H1 (cell line): ENCODE results near the gene NOL3. TPM values are rescaled to one million over a fixed set of nuclear protein-coding genes. Genes with fewer than 3 reads are reported as not detected.

ENCODE experiments used
- CTCF ChIA-PET: fragments of 300-600 bp; sonication (Branson Sonifier 250); formaldehyde crosslinking; loops from one replicate; lab custom pipeline; 2021; ENCODE audit not compliant: partially characterized antibody; lab: Charles Lee
- POLR2A ChIA-PET: fragments of 300-600 bp; sonication (Branson Sonifier 250); formaldehyde crosslinking; loops from one replicate; lab custom pipeline; 2021; ENCODE audit warnings: inconsistent platforms; ENCODE audit not compliant: partially characterized antibody; lab: Charles Lee
- DNase-seq, 2 experiments: peaks; one replicate each; pipeline versions ENCODE4 v3.0.0 to v3.0.0-alpha.2; 2010 to 2022; ENCODE audit warnings: low spot score in 2 of 2, low read depth in 1 of 2, mixed read lengths in 1 of 2
- FAIRE-seq: peaks from 2 replicates; lab custom pipeline; 2011; peaks lifted over from hg19 to GRCh38; lab: Jason Lieb, UNC
- H2AFZ ChIP-seq: 2 replicates; pipeline ENCODE4 v1.8.1; 2012; ENCODE audit warnings: low read length, inconsistent platforms
- H2AK5ac ChIP-seq: 2 replicates; pipeline ENCODE4 v1.6.1; 2013; ENCODE audit warnings: low read depth, low read length
- H2BK120ac ChIP-seq: replicated peaks from 2 replicates; pipeline ENCODE3; 2013; ENCODE audit warnings: low read depth, low read length, inconsistent platforms
- H2BK12ac ChIP-seq: 2 replicates; pipeline ENCODE4 v1.6.1; 2013; ENCODE audit warnings: low read depth, low read length
- H2BK15ac ChIP-seq: 2 replicates; pipeline ENCODE4 v1.6.1; 2013; ENCODE audit warnings: low read length
- H2BK20ac ChIP-seq: 2 replicates; pipeline ENCODE4 v1.6.1; 2013; ENCODE audit warnings: low read length
- H2BK5ac ChIP-seq: 2 replicates; pipeline ENCODE4 v1.6.1; 2013; ENCODE audit warnings: low read depth, low read length
- H3K14ac ChIP-seq: 2 replicates; pipeline ENCODE4 v1.6.1; 2013; ENCODE audit warnings: inconsistent platforms; ENCODE audit not compliant: insufficient read length
- H3K18ac ChIP-seq: 2 replicates; pipeline ENCODE4 v1.6.1; 2013; ENCODE audit warnings: low read length; ENCODE audit errors: extremely low read depth
- H3K23ac ChIP-seq: 2 replicates; pipeline ENCODE4 v1.6.1; 2013; ENCODE audit warnings: inconsistent platforms; ENCODE audit not compliant: insufficient read length
- H3K23me2 ChIP-seq: 2 replicates; pipeline ENCODE4 v1.6.1; 2013; ENCODE audit warnings: low read depth, low read length
- H3K27ac ChIP-seq: 2 replicates; pipeline ENCODE4 v1.6.1; 2011; ENCODE audit warnings: low read depth, low read length, inconsistent platforms
- H3K27me3 ChIP-seq, 4 experiments: replicated peaks in 1 of 4; 1 replicate in 1 of 4; 2 replicates in 3 of 4; pipeline versions ENCODE4 v1.6.1 to v1.8.1; 2011 to 2013; ENCODE audit warnings: low read length in 3 of 4, mild to moderate bottlenecking in 3 of 4, inconsistent platforms in 2 of 4, mixed read lengths in 2 of 4, moderate library complexity in 1 of 4; ENCODE audit not compliant: control insufficient read depth in 3 of 4, insufficient read depth in 3 of 4; ENCODE audit errors: extremely low read depth in 1 of 4
- H3K36me3 ChIP-seq, 4 experiments: 2 replicates each; pipeline versions ENCODE4 v1.6.1 to v1.8.1; 2011 to 2013; ENCODE audit warnings: mild to moderate bottlenecking in 4 of 4, low read length in 3 of 4, moderate library complexity in 2 of 4, control low read depth in 1 of 4, inconsistent platforms in 1 of 4; ENCODE audit not compliant: insufficient read depth in 4 of 4, control insufficient read depth in 2 of 4
- H3K4ac ChIP-seq: replicated peaks from 2 replicates; pipeline ENCODE3; 2013; ENCODE audit warnings: low read length, low read depth, mixed read lengths, inconsistent platforms; ENCODE audit not compliant: insufficient read length
- H3K4me1 ChIP-seq, 4 experiments: replicated peaks in 1 of 4; 1 replicate in 1 of 4; 2 replicates in 3 of 4; pipeline versions ENCODE4 v1.6.1 to v1.8.1; 2011 to 2013; ENCODE audit warnings: low read length in 3 of 4, inconsistent platforms in 2 of 4, mixed read lengths in 1 of 4; ENCODE audit not compliant: insufficient read depth in 4 of 4, control insufficient read depth in 3 of 4
- H3K4me2 ChIP-seq, 2 experiments: 2 replicates each; pipeline versions ENCODE4 v1.6.1 to v1.8.1; 2011 to 2013; ENCODE audit warnings: low read depth in 2 of 2, low read length in 2 of 2, control low read depth in 1 of 2, inconsistent platforms in 1 of 2, mild to moderate bottlenecking in 1 of 2; ENCODE audit not compliant: insufficient read depth in 1 of 2
- H3K4me3 ChIP-seq, 4 experiments: fragments of 200-600, 300-600 bp in 1 of 4; sonication (generic), shearing (Covaris generic), sonication (Bioruptor Twin) in 1 of 4; 2 replicates each; pipeline versions ENCODE4 v1.5.1 to v1.8.1; 2011 to 2016; ENCODE audit warnings: low read length in 4 of 4, low read depth in 3 of 4, control low read depth in 2 of 4, inconsistent platforms in 2 of 4, mild to moderate bottlenecking in 2 of 4, mixed read lengths in 1 of 4, moderate library complexity in 1 of 4; ENCODE audit not compliant: insufficient read depth in 2 of 4; ENCODE audit errors: extremely low read depth in 1 of 4
- H3K56ac ChIP-seq: replicated peaks from 2 replicates; pipeline ENCODE3; 2013; ENCODE audit warnings: low read depth, mild to moderate bottlenecking, mixed read lengths, low read length, inconsistent platforms; ENCODE audit not compliant: insufficient read length
- H3K79me1 ChIP-seq: 2 replicates; pipeline ENCODE4 v1.6.1; 2013; ENCODE audit warnings: low read depth, low read length, control low read depth
- H3K79me2 ChIP-seq, 2 experiments: 2 replicates each; pipeline versions ENCODE4 v1.6.1 to v1.8.1; 2012 to 2013; ENCODE audit warnings: low read length in 2 of 2, mild to moderate bottlenecking in 2 of 2, inconsistent platforms in 1 of 2; ENCODE audit not compliant: insufficient read depth in 2 of 2, control insufficient read depth in 1 of 2
- H3K9ac ChIP-seq, 4 experiments: replicated peaks in 1 of 4; 1 replicate in 1 of 4; 2 replicates in 3 of 4; pipeline versions ENCODE4 v1.6.1 to v1.8.1; 2011 to 2013; ENCODE audit warnings: low read depth in 3 of 4, low read length in 3 of 4, control low read depth in 2 of 4, mild to moderate bottlenecking in 2 of 4, moderate library complexity in 2 of 4, inconsistent platforms in 1 of 4; ENCODE audit errors: extremely low read depth in 1 of 4
- H3K9me3 ChIP-seq, 2 experiments: 2 replicates each; pipeline versions ENCODE4 v1.6.1 to v1.8.1; 2012 to 2013; ENCODE audit warnings: mild to moderate bottlenecking in 2 of 2, moderate library complexity in 2 of 2, control low read depth in 1 of 2, inconsistent platforms in 1 of 2, low read depth in 1 of 2, low read length in 1 of 2, mixed read lengths in 1 of 2; ENCODE audit not compliant: insufficient read depth in 2 of 2
- H4K20me1 ChIP-seq, 2 experiments: replicated peaks in 1 of 2; 2 replicates each; pipeline versions ENCODE3 to v1.8.1; 2011 to 2013; ENCODE audit warnings: inconsistent platforms in 2 of 2, low read length in 2 of 2, mild to moderate bottlenecking in 1 of 2; ENCODE audit not compliant: insufficient read depth in 2 of 2, control insufficient read depth in 1 of 2
- H4K5ac ChIP-seq: 2 replicates; pipeline ENCODE4 v1.6.1; 2013; ENCODE audit warnings: low read length, low read depth, mixed read lengths, inconsistent platforms; ENCODE audit not compliant: insufficient read length
- H4K8ac ChIP-seq: 2 replicates; pipeline ENCODE4 v1.8.0; 2013; ENCODE audit warnings: mild to moderate bottlenecking, moderate library complexity, low read length, inconsistent platforms; ENCODE audit not compliant: insufficient read depth; ENCODE audit errors: extremely low read depth
- H4K91ac ChIP-seq: replicated peaks from 2 replicates; pipeline ENCODE3; 2013; ENCODE audit warnings: low read length, mixed read lengths, inconsistent platforms; ENCODE audit not compliant: insufficient read length
- CHD2 ChIP-seq: IDR thresholded peaks from 2 replicates; pipeline ENCODE4 v1.6.1; 2012; ENCODE audit warnings: low read length, improper control_type of control experiment
- PHF8 ChIP-seq: fragments of 200-600 bp; sonication (generic); conservative IDR thresholded peaks from 2 replicates; pipeline ENCODE4 v1.7.1; 2012; ENCODE audit warnings: low read depth, mild to moderate bottlenecking, inconsistent platforms, low read length, moderate library complexity
- RFX5 ChIP-seq: IDR thresholded peaks from 2 replicates; pipeline ENCODE4 v1.6.1; 2011; ENCODE audit warnings: low read depth, low read length, improper control_type of control experiment, borderline replicate concordance
- ZNF274 ChIP-seq: IDR thresholded peaks from 2 replicates; pipeline ENCODE4 v1.7.0; 2012; ENCODE audit warnings: low read length, borderline replicate concordance; ENCODE audit errors: extremely low read depth
- WGBS, 2 experiments: shearing (Covaris generic) in 1 of 2; methylation state at CpG; one replicate each; pipeline versions ENCODE4 v1.1.6 to v1.1.7; 2013 to 2015; ENCODE audit warnings: low lambda C conversion rate in 2 of 2, mixed read lengths in 2 of 2, inconsistent platforms in 1 of 2, low coverage in 1 of 2, missing lambda C conversion rate in 1 of 2; ENCODE audit not compliant: insufficient replicate concordance in 2 of 2, insufficient coverage in 1 of 2, insufficient read length in 1 of 2; ENCODE audit errors: extremely low coverage in 1 of 2, missing lambda C conversion rate in 1 of 2; 5-methylcytosine and 5-hydroxymethylcytosine counted together
- polyA plus RNA-seq, 7 experiments: library from polyadenylated mRNA; depleted of rRNA in 3 of 7; stranded (reverse) in 5 of 7; unstranded in 2 of 7; fragments of >200 nt in 5 of 7; fragments of 200-250 nt in 2 of 7; gene quantifications; 1 replicate in 5 of 7; 2 replicates in 1 of 7; 4 replicates in 1 of 7; pipeline versions ENCODE4 v1.2.1 to v1.2.3, GENCODE V29; 2011 to 2013; ENCODE audit warnings: missing spikeins in 2 of 7, mixed read lengths in 2 of 7
- total RNA-seq: library from RNA; stranded (reverse); fragmentation: NEBNext Ultra II Directional; extraction: Animal tissue kit (Norgen Biotek cat#: 25700); gene quantifications from 2 replicates; pipeline ENCODE4 v1.2.1, GENCODE V29; 2021

The NOL3 gene
- total and polyA plus RNA-seq, 2 of the 8 experiments (the other 6 are each of a cell fraction or from before 2014, with no cell fraction given) = 2.2 to 4.6 TPM

GRCh38 chr16:67211674-67212073 is 41.3 kb downstream of the NOL3 start:
- FAIRE-seq = no peak
- H2BK20ac ChIP-seq = no peak overlapping the region
- H3K4me3 ChIP-seq = no peak overlapping the region

More at GRCh38 chr16:67211674-67212073, 41.3 kb downstream of the NOL3 start:
- no peak overlapping the region for H2AK5ac ChIP-seq
- H3K9me3 ChIP-seq = no peaks in the 10 kb centered on the region
- H4K8ac ChIP-seq = no peak overlapping the region
- WGBS, 2 experiments = 82% methylated on average over 7 of the region's 7 CpGs; no CpG with 5 or more reads in 1 of the 2 experiments
- DNase-seq = no peak
- no peak overlapping the region for H3K56ac ChIP-seq
- H3K23ac ChIP-seq = no peak overlapping the region
- H2BK5ac ChIP-seq = no peak overlapping the region
- no peak overlapping the region for H3K18ac ChIP-seq
- POLR2A ChIA-PET = interaction anchor here (0.9 to 1.0 kb wide), 2 partner anchors 13 to 246 kb away, joined by 3 read pairs; no protein-coding TSS in a partner anchor
- no peak overlapping the region for H2BK15ac ChIP-seq
- no peaks in the 10 kb centered on the region for H3K79me1 ChIP-seq
- peaks cover 0 to 10% (median 1%) of the 10 kb centered on the region in 4 experiments; a peak in 2 of 7 replicates for H3K4me1 ChIP-seq
- no peak overlapping the region for H2BK120ac ChIP-seq
- H3K79me2 ChIP-seq = no peaks in the 10 kb centered on the region
- TF ChIP-seq CHD2 (no peak), ZNF274 (no peak), PHF8 (no peak), RFX5 (no peak)
- no peaks in the 10 kb centered on the region for H3K23me2 ChIP-seq
- H4K91ac ChIP-seq = no peak overlapping the region
- no peak overlapping the region for H4K5ac ChIP-seq
- H4K20me1 ChIP-seq = no peaks in the 10 kb centered on the region
- H3K9ac ChIP-seq = no peak overlapping the region
- H3K27me3 ChIP-seq = peaks cover 0 to 12% (median 8%) of the 10 kb centered on the region in 4 experiments; a peak in 4 of 7 replicates
- no peak overlapping the region for H2BK12ac ChIP-seq
- CTCF ChIA-PET = interaction anchor here (0.6 to 8.9 kb wide), 8 partner anchors 9 to 193 kb away, joined by 3 to 111 read pairs (median 4); partner anchors contain the start of genes E2F4, ELMO3, NOL3 and TMEM208
- no peak overlapping the region for H2AFZ ChIP-seq
- no peak overlapping the region for H3K27ac ChIP-seq
- no peak overlapping the region for H3K14ac ChIP-seq
- no peak overlapping the region for H3K4me2 ChIP-seq
- H3K36me3 ChIP-seq = no peaks in the 10 kb centered on the region
- H3K4ac ChIP-seq = no peak overlapping the region
